ENCODE data around the gene MATN1.

MATN1 gene

DNA sequence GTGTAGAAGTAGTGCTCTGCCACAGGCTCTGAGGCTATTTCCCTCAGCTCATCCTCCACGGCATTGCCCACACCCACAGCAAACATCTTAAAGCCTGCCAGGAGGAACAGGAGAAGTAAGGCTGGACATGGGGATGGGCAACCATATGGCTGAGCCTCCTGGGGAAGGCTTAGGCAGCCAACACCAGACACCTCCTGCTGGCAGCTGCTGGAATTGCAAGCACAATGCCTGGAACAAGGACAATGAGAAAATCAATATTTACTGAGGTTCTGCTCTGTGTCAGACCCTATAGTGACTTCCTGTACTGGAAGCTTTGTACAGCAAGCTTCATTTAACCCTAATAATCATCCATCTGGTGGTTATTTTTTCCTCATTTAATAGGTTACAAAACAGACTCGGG is 8.2 kb downstream of the MATN1 start:
- DNase-seq, result no peak

DNA sequence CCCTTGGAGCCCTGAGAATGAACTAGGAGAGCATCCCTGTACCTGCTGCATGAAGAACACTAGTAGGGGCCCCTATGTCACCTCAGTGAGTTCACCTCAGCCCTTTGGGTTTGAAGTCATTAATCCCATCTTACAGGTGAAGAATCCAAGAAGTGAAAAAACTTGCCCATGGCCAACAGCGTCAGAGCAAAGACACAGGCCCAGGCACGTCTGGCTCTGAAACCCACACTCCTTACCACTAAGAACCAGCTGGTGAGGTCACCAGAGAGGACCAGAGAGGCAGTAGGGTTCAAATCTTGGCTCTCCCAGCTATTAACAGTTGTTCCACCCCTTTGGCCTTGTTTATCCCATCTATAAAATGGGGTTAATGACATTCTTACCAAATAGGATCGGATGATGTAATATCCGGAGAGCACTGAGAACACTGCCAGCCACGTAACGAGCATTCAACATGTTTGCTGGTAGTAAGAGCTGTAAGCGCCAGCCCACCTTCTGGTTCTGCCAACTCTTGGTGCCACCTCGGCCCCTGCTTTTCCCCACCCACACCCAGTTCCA is 8.8 kb downstream of the MATN1 start:
- DNase-seq, result no peak

DNA sequence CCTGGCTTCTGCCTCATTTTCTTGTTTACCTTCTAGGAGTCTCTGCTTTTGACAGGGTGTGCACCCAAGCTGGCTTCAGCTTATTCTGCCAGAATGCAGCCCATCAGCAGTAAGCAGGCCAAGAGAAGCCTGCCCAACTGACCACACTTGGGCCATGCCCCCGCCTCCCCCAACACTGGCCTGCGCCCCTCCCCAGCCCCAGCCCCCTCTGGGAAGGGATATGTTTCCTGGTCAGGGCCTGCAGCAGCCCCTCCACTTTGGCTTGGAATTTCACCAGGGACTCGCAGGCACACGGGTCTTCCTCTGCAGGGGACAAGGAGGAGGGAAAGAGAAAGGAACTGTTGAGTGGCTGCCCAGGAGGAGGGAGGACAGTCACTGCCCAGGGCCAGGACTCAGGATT is 9.4 kb downstream of the MATN1 start:
- DNase-seq, result no peak

DNA sequence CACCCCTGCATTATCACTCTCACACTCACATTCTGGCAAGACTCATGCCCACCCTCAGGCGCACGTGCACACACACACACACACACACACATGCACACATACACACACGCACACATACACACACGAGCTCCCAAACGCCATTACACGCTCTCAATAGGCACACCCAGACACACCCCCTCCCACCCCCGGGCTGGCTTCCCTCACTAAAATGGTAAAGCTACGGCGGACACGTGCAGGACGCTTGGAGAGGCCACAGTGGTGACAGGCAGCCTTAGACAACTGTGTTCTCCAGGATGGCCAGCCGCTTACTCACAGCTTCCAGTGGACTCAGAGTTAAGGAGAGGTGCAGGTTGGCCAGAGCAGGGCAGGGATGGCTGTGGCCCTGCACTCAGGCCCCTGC is 10.1 kb downstream of the MATN1 start:
- no peak for DNase-seq

DNA sequence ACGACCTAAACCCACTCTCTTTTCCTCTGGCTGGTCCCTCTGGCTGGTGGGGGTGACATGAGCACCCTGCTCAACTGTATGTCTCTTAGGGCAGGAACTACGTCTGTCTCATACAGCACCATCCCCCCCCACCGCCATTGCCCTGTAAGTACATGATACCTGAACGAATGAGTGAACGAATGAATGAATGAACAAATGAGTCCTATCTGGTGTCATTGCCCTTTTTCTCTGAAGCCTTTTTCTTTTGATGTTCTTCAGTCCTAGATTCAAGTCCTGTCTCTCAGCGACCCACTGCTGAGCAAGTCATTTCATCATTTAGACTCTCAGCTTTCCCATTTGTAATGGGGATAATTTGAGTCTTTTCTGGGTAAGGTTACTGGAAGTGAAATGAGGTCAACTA is 10.8 kb downstream of the MATN1 start:
- DNase-seq, result no peak

DNA sequence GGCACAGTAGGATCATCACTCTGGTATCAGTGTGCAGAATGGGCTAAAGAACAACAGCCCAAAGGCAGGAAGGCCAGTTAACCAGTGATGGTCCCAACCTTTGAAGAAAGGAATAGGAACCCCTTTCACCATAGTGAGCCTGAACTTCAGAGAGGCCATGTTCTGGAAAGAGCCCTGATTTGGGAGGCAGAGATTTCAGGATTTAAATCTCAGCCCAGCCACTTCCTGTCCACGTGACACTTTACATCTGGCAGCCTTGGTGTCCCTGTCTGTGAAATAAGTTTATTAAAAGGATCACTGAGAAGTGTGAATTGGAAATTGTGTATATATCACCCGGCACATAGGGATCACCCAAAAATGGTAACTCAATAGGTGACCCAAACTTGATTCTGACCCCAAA is 13.0 kb downstream of the MATN1 start:
- no peak for DNase-seq

DNA sequence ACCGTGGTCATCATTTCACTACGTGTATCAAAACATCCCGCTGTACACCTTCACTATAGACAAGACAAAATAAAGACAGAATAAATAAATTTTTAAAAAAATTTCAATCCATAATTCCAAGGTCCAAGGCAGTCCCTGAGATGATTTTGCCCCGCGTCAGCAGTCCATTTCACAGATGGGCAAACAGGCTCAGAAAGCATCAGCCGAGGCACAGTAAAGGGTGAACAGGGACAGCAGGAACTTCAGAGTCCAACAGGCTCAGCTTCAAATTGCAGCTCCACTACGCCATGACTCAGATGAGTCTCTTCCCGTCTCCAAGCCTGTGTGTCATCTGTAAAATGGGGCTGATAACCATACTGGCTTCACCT is 15.0 kb downstream of the MATN1 start:
- no peak for DNase-seq

DNA sequence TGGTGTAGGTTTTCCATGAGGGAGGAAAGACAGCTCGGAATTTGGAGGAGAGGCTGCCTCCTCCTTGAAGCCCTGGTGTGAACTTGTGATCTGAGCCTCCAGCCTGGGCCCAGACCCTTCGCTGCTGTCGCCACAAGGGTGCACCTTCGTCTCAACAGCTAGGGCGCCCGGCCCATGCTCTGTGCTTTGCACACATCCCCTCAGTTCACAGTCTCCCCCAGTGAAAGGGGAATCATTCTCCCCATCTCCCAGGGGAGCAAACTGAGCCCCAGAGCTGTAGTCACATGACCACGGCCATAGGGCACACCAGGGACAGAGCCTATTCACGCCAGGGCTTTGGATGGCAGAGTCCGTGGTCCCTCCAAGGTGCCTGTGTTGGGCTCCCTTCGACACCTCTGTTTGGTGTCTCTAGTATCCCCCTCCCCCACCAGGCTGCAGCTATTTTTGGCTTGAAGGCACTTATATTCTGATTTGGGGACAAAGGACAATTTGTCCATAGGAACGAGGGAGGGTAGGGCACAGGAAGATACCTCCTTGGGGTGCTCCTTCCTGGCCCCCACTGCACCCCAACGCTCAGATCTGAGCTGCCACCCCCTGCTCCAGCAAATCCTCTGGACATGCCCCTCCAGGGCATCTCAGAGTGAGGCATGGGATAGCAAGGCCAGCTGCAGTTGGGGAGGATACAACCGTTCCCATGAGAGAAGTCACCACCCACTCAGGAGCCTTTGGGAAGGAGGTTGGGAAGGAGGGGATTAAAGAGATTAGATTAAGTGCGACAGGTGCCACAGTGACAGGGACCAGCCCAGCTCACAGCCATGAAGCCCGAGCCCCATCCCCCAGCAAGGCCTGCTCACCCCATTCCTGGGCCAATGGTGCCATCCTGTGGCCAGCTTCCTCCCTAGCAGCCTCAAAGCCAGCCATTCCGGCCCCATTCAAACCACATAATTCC is 15.7 kb downstream of the MATN1 start:
- DNase-seq, result no peak

DNA sequence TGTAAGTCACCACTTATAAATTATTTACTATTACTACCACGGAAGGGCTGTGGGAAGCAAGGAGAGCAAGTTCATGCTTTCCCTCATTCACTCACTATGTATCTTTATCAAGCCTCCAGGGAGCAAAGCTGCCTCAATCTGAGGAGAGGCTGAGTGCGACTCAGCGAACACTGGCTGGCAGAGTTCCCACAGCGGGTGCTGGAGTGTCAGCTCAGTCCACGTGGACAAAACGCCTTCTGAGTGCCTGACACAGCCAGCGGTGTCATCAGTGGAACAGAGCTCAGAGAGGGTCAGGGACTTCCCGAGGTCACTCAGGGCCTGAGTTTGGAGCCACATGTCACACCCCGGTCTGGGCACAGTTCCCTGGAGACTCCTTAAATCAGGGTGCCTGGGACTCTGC is 16.9 kb downstream of the MATN1 start:
- DNase-seq, result no peak

DNA sequence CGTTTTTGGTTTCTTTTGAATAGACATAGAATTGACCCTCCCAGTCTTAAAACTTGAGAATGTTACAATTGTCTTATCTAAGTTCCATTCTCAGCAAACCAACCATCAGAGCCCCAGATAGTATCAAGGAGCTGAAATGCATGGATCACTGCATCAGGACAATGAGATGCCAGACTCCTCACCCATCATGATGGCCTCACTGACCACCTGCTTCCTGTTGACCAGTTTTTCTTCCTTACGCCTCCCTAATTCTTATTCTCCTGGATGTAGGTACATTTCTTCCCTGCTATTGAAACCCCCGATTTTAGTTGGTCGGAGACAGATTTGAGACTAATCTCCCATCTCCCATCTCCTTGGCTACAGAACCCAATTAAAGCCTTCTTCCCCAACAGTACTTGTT is 17.7 kb downstream of the MATN1 start:
- no peak for DNase-seq

DNA sequence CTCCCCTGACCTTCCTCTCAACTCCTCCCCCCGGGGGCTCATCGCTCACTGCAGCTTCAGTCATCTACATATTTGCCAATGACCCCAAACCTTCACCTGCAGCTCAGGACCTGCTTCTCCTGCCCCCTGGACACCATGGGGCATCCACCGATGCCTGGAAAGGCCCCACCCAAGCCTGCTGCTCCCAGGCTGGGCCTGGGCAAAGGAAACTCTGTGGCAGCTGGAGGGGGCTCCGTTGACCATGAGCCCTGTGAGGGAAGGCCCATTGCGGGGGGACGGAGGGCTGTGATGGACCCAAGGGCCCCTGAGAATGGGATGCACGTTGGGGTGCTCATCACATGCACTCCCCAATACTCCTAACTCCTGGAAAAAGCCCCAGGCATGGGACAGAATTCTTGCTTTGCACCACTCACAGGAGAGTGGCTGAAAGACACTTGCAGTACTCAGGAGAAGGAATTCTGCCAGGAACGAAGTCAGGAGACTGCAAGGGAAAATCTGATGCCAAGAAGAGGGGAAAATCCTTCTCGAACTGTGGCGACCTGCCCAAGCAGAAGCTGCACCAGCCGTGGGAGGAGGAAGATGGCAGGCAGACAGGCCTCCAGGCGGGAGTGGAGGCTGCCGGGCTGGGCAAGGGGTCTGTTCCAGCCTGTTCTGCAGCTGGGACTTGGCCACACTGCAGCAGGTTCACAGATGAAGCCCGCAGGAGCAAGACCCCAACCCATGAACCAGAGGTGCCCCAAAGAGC is 18.4 kb downstream of the MATN1 start:
- no peak for DNase-seq

DNA sequence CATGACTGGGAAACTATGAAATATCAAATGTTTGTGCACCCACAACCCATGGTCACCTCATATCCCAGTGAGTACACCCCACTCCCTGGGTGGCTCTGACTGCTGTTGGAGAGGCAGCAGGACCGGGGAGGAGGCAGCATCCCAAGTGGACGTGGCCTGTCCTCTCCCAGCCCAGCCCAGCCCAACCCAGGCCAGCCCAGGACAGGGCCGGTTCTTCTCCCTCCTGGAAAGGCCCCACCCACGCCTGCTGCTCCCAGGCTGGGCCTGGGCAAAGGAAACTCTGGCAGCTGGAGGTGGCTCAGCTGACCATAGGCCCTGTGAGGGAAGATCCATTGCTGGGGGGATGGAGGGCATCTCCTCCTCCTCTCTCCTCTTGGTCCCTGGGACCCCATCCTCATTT is 19.1 kb downstream of the MATN1 start:
- no peak for DNase-seq

DNA sequence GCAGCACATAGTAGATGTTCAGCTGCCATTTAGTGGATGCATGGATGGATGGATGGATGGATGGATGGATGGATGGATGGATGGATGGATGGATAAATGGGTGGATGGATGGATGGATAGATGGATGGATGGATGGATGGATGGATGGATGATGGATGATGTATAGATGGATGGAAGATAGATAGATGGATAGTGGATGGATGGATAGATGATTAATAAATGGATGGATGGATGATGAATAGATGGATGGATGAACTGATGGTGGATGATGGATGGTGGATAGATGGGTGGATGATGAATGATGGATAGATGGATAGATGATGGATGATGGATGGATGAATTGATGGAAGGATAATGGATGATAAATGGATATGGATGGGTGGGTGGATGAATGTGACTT is 20.6 kb downstream of the MATN1 start:
- no peak for DNase-seq

DNA sequence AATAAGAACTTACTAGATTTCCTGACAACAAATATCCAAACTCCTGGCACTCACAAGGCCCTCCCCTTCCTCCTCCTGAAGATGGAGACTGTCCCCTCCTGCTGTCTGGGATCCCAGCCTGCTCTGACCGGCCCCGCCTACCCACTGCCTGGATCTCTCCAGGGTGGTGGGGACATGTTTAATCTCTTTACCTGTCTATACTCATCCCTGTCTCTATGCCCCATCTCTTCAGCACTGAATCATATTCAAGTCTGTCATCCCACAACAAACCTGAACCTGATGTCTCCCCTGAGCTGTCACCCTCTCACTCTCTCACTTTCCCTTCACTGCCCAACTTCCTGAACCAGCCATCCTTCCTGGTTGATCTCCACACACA is 22.1 kb downstream of the MATN1 start:
- DNase-seq, result no peak

DNA sequence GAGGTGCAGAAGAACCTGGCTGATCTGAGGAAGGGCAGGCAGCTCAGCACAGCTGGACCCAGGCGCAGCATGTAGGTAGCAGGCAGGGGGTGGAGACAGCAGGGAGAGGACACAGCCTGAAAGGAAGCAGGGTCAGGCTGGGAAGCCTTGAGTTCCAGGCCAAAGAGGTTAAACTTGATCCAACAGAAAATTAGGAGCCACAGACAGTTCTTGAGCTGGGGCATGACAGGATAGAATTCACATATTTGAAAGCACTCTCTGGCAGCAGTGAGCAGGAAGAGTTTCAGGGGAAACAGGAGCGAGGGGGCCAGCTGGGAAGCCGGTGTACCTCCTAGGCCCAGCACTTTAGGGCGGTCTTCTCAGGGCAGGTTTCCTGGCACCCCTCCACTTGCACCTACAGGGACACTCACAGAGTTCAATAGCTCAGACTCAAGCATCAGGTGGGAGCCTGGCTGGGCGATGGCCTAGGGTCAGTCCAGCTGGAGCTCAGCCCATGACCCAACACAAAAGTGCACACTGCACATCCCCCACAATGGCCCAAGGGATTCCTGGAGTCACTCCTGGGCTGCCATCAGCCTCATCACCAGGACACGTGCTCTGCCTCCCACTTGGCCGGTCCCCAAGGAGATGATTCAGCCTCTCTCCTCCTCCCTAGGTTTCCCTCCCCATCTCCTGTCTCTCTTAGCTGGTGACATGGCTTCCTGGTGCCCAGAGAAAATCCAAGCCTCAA is 22.7 kb downstream of the MATN1 start:
- DNase-seq, result no peak

DNA sequence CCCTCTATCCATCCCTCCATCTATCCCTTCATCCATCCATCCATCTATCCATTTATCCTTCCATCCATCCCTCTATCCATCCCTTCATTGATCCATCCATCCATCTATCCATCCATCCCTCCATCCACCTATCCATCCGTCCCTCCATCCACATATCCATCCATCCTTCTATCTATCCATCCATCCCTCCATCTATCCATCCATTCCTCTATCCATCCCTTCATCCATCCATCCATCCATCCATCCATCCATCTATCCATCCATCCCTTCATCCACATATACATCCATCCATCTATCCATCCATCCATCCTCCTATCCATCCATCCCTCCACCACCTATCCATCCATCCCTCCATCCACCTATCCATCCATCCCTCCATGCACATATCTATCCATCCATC is 23.6 kb downstream of the MATN1 start:
- DNase-seq, result no peak

DNA sequence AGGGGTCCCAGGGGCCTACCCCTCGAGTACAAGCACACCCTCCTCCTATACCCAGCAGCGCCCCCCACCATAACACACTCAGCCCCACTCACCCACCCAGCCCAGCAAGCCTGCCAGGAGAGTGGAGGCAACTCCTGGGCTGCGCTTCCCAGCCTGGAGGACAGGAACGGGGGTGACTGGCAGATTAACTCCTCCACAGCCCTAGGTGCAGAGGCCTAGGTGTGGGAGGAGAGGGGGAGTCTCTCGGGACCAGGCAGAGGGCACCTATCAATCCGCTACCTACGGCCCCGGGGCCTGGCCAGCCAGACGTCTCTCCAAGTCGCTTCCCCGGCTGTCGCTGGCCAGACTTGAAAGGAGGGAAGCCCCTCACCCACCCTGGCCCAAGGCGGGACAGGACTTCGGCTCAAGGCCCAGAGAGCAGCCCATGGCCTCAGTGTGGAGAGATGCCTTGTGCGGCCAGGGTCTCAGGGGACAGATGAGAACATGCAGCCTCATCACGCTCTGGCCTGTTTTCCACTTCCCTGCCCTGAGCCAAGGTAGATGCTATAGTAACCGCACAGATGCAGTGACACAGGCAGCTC is 24.9 kb downstream of the MATN1 start:
- no peak for DNase-seq

DNA sequence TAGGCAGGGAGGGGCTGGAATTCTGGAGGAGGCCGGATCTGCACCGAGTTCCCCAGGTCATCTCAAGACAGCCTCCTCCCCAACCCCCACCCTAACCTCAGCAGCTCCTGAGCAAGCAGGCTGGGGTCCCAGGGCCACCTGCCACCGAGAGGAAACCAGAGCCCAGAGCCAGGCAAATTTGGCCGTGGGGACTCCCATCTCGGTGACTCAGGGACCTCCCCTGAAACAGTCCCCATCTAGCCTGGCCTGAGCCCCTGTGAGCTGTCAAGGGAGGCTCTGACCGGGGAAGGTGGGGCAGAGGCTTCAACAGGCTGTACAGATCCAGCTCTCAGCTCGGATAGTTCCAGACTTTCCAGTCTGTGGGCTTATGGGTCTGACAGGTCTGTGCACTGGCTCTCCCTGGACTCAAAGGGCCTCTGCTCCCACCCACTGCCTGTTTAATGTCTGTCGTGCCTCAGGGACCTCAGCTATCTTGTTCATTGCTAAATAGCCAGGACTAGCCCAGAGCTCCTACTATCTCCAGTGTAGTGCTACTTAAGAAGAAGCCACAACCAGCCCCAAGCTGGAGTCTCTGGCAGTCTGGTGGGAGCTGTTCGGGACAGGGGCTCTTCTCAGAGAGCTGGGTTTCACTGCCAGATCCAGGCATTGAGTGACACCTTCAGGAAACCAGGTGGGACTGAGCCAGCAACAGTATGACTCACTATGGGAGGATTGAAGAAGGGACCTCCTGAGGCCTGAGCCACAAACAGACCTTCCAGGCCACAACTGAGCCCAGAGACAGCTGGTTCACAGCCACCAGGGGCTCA is 25.6 kb downstream of the MATN1 start:
- no peak for DNase-seq

DNA sequence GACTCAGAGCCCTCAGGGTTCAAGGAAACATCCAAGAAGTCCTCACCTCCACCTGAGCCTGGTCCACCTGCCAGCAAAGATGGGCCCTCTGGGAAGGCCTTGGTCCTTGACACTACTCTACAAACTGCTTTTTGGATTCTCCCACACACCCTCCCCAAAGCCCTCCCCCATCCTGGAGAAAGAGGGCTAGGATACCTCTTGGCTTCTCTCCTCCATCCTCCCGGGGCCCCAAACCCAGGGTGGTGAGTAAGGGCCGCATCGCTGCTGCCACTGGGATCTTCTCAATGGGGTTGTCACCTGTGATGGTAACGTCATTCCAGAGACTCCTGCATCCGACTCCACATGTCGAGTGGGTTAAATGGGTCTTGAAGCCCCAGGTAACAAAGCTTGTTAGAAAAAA is 26.6 kb downstream of the MATN1 start:
- no peak for DNase-seq

DNA sequence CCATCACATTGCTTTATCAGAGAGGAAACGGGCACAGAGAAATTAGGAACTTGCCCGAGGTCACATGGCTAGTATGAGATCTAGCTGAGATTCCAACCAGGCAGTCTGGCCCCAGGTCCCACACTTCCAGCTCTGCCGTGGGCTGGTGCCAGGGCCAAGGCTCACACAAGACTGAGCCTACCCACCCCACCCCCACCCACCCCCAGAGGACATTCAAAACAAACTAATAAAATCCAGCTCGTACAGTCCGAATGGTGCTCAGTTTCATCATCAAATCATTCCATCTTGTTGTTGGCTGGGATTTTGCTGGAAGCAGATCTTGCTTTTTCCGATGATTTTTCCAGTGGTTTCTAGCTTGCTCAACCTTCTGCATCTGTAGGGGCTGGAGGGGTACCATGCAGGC is 27.9 kb downstream of the MATN1 start:
- DNase-seq, result no peak

DNA sequence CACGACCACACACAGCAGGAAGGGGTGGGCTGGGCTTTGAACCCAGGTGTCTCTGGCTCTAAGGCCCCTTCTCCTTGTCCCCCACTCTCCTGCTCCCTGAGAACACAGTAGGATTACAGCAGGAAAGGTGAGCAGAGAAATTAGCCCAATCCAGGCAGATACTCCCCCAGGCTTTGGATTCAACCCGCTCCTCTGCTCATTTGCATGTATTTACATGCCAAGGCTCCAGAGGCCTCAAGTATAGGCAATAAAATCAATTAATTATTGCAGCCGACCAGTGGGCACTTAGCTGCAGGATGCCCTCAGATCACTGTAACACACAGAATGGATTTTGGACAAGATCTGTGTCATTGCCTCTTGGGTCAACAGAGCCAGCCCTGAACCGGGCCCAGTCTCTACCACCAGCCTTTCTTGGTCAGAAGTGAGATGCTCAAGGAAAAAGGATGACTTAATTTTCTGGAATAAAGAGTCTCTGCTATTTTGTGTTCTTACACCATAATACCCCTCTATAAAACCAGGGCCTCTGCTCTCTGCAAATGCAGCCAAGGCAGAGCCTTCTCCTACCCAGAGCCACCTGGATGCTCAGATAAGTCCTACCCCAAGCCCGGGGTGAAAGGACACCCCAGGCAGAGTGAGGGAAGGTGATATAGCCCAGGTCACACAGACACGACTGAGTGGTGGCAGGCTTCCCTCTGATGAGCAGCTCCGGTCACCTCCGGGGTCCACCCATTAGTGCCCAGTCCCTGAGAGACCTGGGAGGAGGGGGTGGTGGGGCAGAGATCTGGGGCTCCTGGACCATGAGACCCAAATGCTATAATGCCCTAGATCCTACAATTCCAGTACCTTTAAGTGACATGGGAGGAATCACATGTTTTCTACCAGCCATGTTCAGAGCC is 28.9 kb downstream of the MATN1 start:
- no peak for DNase-seq

All from GF-D8 (cell line).